ENCODE data around the gene PTMA.

Gene PTMA

GRCh38 chr2:231671270-231672050, 36.9 kb upstream of the PTMA start:
- ATAC-seq, result peak; percentile 75
- Mint-ChIP-seq H3K4me3 (peak overlapping the region; percentile 92), H3K27ac (peak overlapping the region; percentile 96)

GRCh38 chr2:231672617-231673347, 35.5 kb upstream of the PTMA start:
- Mint-ChIP-seq H3K4me3 (peak overlapping the region; percentile 92), H3K4me1 (peaks cover 87% of the 10 kb centered on the region), H3K27ac (peak overlapping the region; percentile 96), H3K9me3 (no peaks in the 10 kb centered on the region), H3K36me3 (no peaks in the 10 kb centered on the region), H3K27me3 (no peaks in the 10 kb centered on the region)
- ATAC-seq, result peak; percentile 86

More at GRCh38 chr2:231671270-231672050, 36.9 kb upstream of the PTMA start:
- Mint-ChIP-seq H3K36me3 (no peaks in the 10 kb centered on the region), H3K9me3 (no peaks in the 10 kb centered on the region), H3K27me3 (no peaks in the 10 kb centered on the region), H3K4me1 (peaks cover 95% of the 10 kb centered on the region)

GRCh38 chr2:231673348-231673770, 35.0 kb upstream of the PTMA start:
- H3K27me3 Mint-ChIP-seq, result no peaks in the 10 kb centered on the region
- H3K4me3 Mint-ChIP-seq, result peak overlapping the region; percentile 92
- no peaks in the 10 kb centered on the region for H3K9me3 Mint-ChIP-seq
- peaks cover 84% of the 10 kb centered on the region for H3K4me1 Mint-ChIP-seq
- peak overlapping the region; percentile 96 for H3K27ac Mint-ChIP-seq
- no peak for ATAC-seq
- no peaks in the 10 kb centered on the region for H3K36me3 Mint-ChIP-seq

- H3K27me3 Mint-ChIP-seq, result no peaks in the 10 kb centered on the region
- H3K9me3 Mint-ChIP-seq, result no peaks in the 10 kb centered on the region
- ATAC-seq, result peak; percentile 63
- peak overlapping the region; percentile 96 for H3K27ac Mint-ChIP-seq
- H3K36me3 Mint-ChIP-seq, result no peaks in the 10 kb centered on the region
- peak overlapping the region; percentile 46 for H3K4me3 Mint-ChIP-seq
- H3K4me1 Mint-ChIP-seq, result peaks cover 73% of the 10 kb centered on the region
Measured at GRCh38 chr2:231674587-231675338, 33.6 kb upstream of the PTMA start.

GRCh38 chr2:231676243-231676642, 32.1 kb upstream of the PTMA start:
- no peaks in the 10 kb centered on the region for H3K27me3 Mint-ChIP-seq
- no peak overlapping the region for H3K4me3 Mint-ChIP-seq
- peaks cover 71% of the 10 kb centered on the region for H3K4me1 Mint-ChIP-seq
- ATAC-seq, result no peak
- H3K36me3 Mint-ChIP-seq, result no peaks in the 10 kb centered on the region
- no peaks in the 10 kb centered on the region for H3K9me3 Mint-ChIP-seq
- H3K27ac Mint-ChIP-seq, result peak overlapping the region; percentile 96

GRCh38 chr2:231677632-231678104, 30.7 kb upstream of the PTMA start:
- Mint-ChIP-seq H3K9me3 (no peaks in the 10 kb centered on the region), H3K4me3 (no peak overlapping the region), H3K4me1 (peaks cover 69% of the 10 kb centered on the region), H3K27me3 (no peaks in the 10 kb centered on the region), H3K27ac (peak overlapping the region; percentile 8), H3K36me3 (no peaks in the 10 kb centered on the region)
- ATAC-seq, result no peak

GRCh38 chr2:231679908-231680284, 28.4 kb upstream of the PTMA start:
- Mint-ChIP-seq H3K36me3 (no peaks in the 10 kb centered on the region), H3K27me3 (no peaks in the 10 kb centered on the region), H3K4me1 (peaks cover 60% of the 10 kb centered on the region), H3K9me3 (no peaks in the 10 kb centered on the region), H3K27ac (peak overlapping the region; percentile 75), H3K4me3 (peak overlapping the region; percentile 73)
- ATAC-seq, result no peak

- Mint-ChIP-seq H3K4me1 (peaks cover 60% of the 10 kb centered on the region), H3K4me3 (peak overlapping the region; percentile 73)
Measured at GRCh38 chr2:231680285-231680991, 27.9 kb upstream of the PTMA start.

GRCh38 chr2:231680992-231681852, 27.1 kb upstream of the PTMA start:
- no peaks in the 10 kb centered on the region for H3K36me3 Mint-ChIP-seq
- H3K4me1 Mint-ChIP-seq, result peaks cover 54% of the 10 kb centered on the region
- H3K27ac Mint-ChIP-seq, result peak overlapping the region; percentile 92
- H3K27me3 Mint-ChIP-seq, result no peaks in the 10 kb centered on the region
- H3K4me3 Mint-ChIP-seq, result peak overlapping the region; percentile 92
- ATAC-seq, result peak; percentile 85
- H3K9me3 Mint-ChIP-seq, result no peaks in the 10 kb centered on the region

More at GRCh38 chr2:231680285-231680991, 27.9 kb upstream of the PTMA start:
- no peak for ATAC-seq
- no peaks in the 10 kb centered on the region for H3K27me3 Mint-ChIP-seq
- no peaks in the 10 kb centered on the region for H3K36me3 Mint-ChIP-seq
- peak overlapping the region; percentile 75 for H3K27ac Mint-ChIP-seq
- no peaks in the 10 kb centered on the region for H3K9me3 Mint-ChIP-seq

- H3K36me3 Mint-ChIP-seq, result no peaks in the 10 kb centered on the region
- H3K4me1 Mint-ChIP-seq, result peaks cover 60% of the 10 kb centered on the region
- ATAC-seq, result no peak
- H3K27ac Mint-ChIP-seq, result peak overlapping the region; percentile 92
- H3K4me3 Mint-ChIP-seq, result peak overlapping the region; percentile 3
- no peaks in the 10 kb centered on the region for H3K9me3 Mint-ChIP-seq
- no peaks in the 10 kb centered on the region for H3K27me3 Mint-ChIP-seq
Measured at GRCh38 chr2:231682603-231683291, 25.6 kb upstream of the PTMA start.

- Mint-ChIP-seq H3K36me3 (no peaks in the 10 kb centered on the region), H3K27ac (peak overlapping the region; percentile 92), H3K4me3 (no peak overlapping the region), H3K9me3 (no peaks in the 10 kb centered on the region), H3K4me1 (peaks cover 56% of the 10 kb centered on the region), H3K27me3 (no peaks in the 10 kb centered on the region)
- no peak for ATAC-seq
Measured at GRCh38 chr2:231683292-231684235, 24.8 kb upstream of the PTMA start.

GRCh38 chr2:231684314-231685223, 23.8 kb upstream of the PTMA start:
- no peaks in the 10 kb centered on the region for H3K9me3 Mint-ChIP-seq

More at GRCh38 chr2:231684314-231685223, 23.8 kb upstream of the PTMA start:
- no peaks in the 10 kb centered on the region for H3K27me3 Mint-ChIP-seq
- no peak overlapping the region for H3K4me3 Mint-ChIP-seq
- no peak for ATAC-seq
- peaks cover 55% of the 10 kb centered on the region for H3K4me1 Mint-ChIP-seq
- no peaks in the 10 kb centered on the region for H3K36me3 Mint-ChIP-seq
- peak overlapping the region; percentile 92 for H3K27ac Mint-ChIP-seq

Measured in stimulated activated memory B cell treated with anti-CD40 and anti-IgM and Interleukin-4, amounts not matched to agents 10 μg/mL and 1 μg/mL and 100 μg/mL, for 72 hours (primary cell).